OCI-LY7 (cell line): ENCODE data around the gene C21orf91.

Experiments used
- CTCF ChIP-seq: fragments of 200-600 bp; sonication (generic); conservative IDR thresholded peaks from 2 replicates; pipeline ENCODE4 v1.5.1; 2014; ENCODE audit warnings: mild to moderate bottlenecking, antibody characterized with exemption, low read length, moderate library complexity, mixed read lengths
- EZH2phosphoT487 ChIP-seq: fragments of 200-600 bp; sonication (generic); IDR thresholded peaks from 2 replicates; pipeline ENCODE4 v1.6.1; 2018; ENCODE audit warnings: low read depth, borderline replicate concordance, mild to moderate bottlenecking, mixed run types, antibody characterized with exemption, low read length, moderate library complexity, mixed read lengths

DNA sequence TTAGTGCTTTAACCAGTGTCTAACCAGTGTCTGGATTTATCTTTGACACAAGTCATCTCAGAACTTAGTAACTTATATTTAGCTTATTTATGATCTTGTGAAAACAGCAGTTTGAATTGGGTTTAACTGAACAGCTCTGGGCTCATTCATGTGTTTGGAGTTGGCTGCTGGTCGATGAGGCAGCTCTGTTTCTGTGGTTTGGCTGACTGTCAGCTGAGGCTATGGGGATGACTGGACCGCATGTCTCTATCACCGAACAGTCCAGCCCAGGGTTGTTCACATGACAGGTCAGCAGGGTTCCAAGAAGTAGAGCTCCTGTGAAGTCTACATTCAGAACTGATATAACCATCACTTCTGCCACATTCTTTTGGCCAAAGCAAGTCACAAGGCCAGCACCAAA, 29.1 kb upstream of the C21orf91 start:
- TF ChIP-seq EZH2phosphoT487 = no peak
- TF ChIP-seq CTCF = no peak
